Left lung (tissue), 10 donors: ENCODE measurements around the gene CAV1. TPM values are rescaled to one million over a fixed set of nuclear protein-coding genes. Genes with fewer than 3 reads are reported as not detected.

Experiments used
- ATAC-seq: fragments of 200-7000 bp; cut with Tn5 transposase; one replicate; pipeline ENCODE4 v1.9.1; 2020; ENCODE audit warnings: moderate library complexity
- DNase-seq, 4 donors: peaks; one replicate each; pipeline ENCODE4 v3.0.0-alpha.2; 2013 to 2020
- H3K27ac ChIP-seq, 2 donors: fragments of 200-600 bp; sonication (generic) in 1 of 2; one replicate each; pipeline versions ENCODE4 v1.5.0 to v1.8.0; 2020 to 2021
- H3K27me3 ChIP-seq, 2 donors: fragments of 200-600 bp; sonication (generic) in 1 of 2; one replicate each; pipeline versions ENCODE4 v1.5.0 to v1.8.0; 2020 to 2021
- H3K36me3 ChIP-seq, 2 donors: fragments of 200-600 bp; sonication (generic) in 1 of 2; one replicate each; pipeline versions ENCODE4 v1.5.0 to v1.8.0; 2020 to 2021
- H3K4me1 ChIP-seq, 2 donors: fragments of 200-600 bp; one replicate each; pipeline ENCODE4 v1.8.0; 2021
- H3K4me3 ChIP-seq, 2 donors: fragments of 200-600 bp; sonication (generic) in 1 of 2; one replicate each; pipeline versions ENCODE4 v1.5.0 to v1.8.0; 2020 to 2021; ENCODE audit warnings: mild to moderate bottlenecking in 1 of 2
- H3K9me3 ChIP-seq, 2 donors: fragments of 200-600 bp; sonication (generic) in 1 of 2; one replicate each; pipeline versions ENCODE4 v1.5.0 to v1.8.0; 2020 to 2021
- CTCF ChIP-seq, 2 donors: fragments of 200-600 bp; sonication (generic) in 1 of 2; IDR thresholded peaks; one replicate each; pipeline versions ENCODE4 v1.5.0 to v1.8.0; 2021; ENCODE audit warnings: antibody characterized with exemption in 2 of 2
- intact Hi-C, 2 donors: fragments of 100-400 bp; cut with DNase I; formaldehyde crosslinking; loops; one replicate each; pipeline versions ENCODE4 v1.11.2 to v1.14.2; 2022
- polyA plus RNA-seq, 6 donors: library from polyadenylated mRNA; unstranded; fragments of 120-200 nt; gene quantifications; one replicate each; pipeline ENCODE4 v1.2.1, GENCODE V29; 2013; ENCODE audit not compliant: insufficient read length in 6 of 6
- total RNA-seq, 2 donors: library from RNA; stranded (reverse); fragmentation: NEBNext Ultra II Directional; extraction: Animal tissue kit (Norgen Biotek cat#: 25700); gene quantifications; one replicate each; pipeline ENCODE4 v1.2.1, GENCODE V29; 2021
- donor health status: DM: no; HTN: yes; CAD: no.
- donor health status: DM: no; HTN: no; CAD: no.

The CAV1 gene
- total and polyA plus RNA-seq, 8 donors, result 332 to 520 (median 402) TPM

GRCh38 chr7:116551692-116552091 lies 26.9 kb downstream of the CAV1 start:
- Histone ChIP-seq H3K27me3 (no peaks in the 10 kb centered on the region), H3K4me3 (no peak overlapping the region), H3K27ac (no peak overlapping the region), H3K4me1 (peaks cover 0 to 3% of the 10 kb centered on the region in 2 donors), H3K9me3 (no peaks in the 10 kb centered on the region), H3K36me3 (no peaks in the 10 kb centered on the region)
- no peak for DNase-seq
- no peak for ATAC-seq
- TF ChIP-seq CTCF (IDR thresholded peaks at IDR 0.05), result no peak
- intact Hi-C loops, result no loop called here

- no peak overlapping the region for H3K27ac ChIP-seq
Observed at GRCh38 chr7:116552602-116553001, 27.8 kb downstream of the CAV1 start.

GRCh38 chr7:116553168-116553964 lies 28.5 kb downstream of the CAV1 start:
- Histone ChIP-seq H3K9me3 (no peaks in the 10 kb centered on the region), H3K27me3 (no peaks in the 10 kb centered on the region), H3K4me3 (no peak overlapping the region), H3K36me3 (no peaks in the 10 kb centered on the region), H3K27ac (no peak overlapping the region), H3K4me1 (peaks cover 0 to 3% of the 10 kb centered on the region in 2 donors)
- ATAC-seq (no peak), DNase-seq (no peak)
- intact Hi-C loops, result no loop called here
- no peak for TF ChIP-seq CTCF (IDR thresholded peaks at IDR 0.05)

More at GRCh38 chr7:116552602-116553001, 27.8 kb downstream of the CAV1 start:
- intact Hi-C loops, result no loop called here
- DNase-seq (no peak), ATAC-seq (no peak)
- H3K36me3 ChIP-seq, result no peaks in the 10 kb centered on the region
- no peaks in the 10 kb centered on the region for H3K9me3 ChIP-seq
- H3K4me3 ChIP-seq, result no peak overlapping the region
- peaks cover 0 to 3% of the 10 kb centered on the region in 2 donors for H3K4me1 ChIP-seq
- no peaks in the 10 kb centered on the region for H3K27me3 ChIP-seq
- no peak for TF ChIP-seq CTCF (IDR thresholded peaks at IDR 0.05)

GRCh38 chr7:116554436-116554835 lies 29.6 kb downstream of the CAV1 start:
- no peaks in the 10 kb centered on the region for H3K27me3 ChIP-seq
- H3K4me3 ChIP-seq, result no peak overlapping the region
- peaks cover 0 to 8% of the 10 kb centered on the region in 2 donors for H3K36me3 ChIP-seq
- peaks cover 0 to 3% of the 10 kb centered on the region in 2 donors for H3K4me1 ChIP-seq
- no peak for TF ChIP-seq CTCF (IDR thresholded peaks at IDR 0.05)
- no peak overlapping the region for H3K27ac ChIP-seq
- no peak for ATAC-seq
- no peak for DNase-seq
- no peaks in the 10 kb centered on the region for H3K9me3 ChIP-seq
- intact Hi-C loops, result no loop called here

GRCh38 chr7:116554911-116555310 lies 30.1 kb downstream of the CAV1 start:
- DNase-seq, result no peak
- no peak for ATAC-seq
- no peak overlapping the region for H3K27ac ChIP-seq
- no peak overlapping the region for H3K4me3 ChIP-seq
- H3K36me3 ChIP-seq, result peaks cover 0 to 12% of the 10 kb centered on the region in 2 donors
- H3K27me3 ChIP-seq, result no peaks in the 10 kb centered on the region
- no peaks in the 10 kb centered on the region for H3K9me3 ChIP-seq
- intact Hi-C loops, result no loop called here
- no peak for TF ChIP-seq CTCF (IDR thresholded peaks at IDR 0.05)
- peaks cover 0 to 3% of the 10 kb centered on the region in 2 donors for H3K4me1 ChIP-seq
